Measurements from ENCODE around the gene SAP30L. TPM values are rescaled to one million over a fixed set of nuclear protein-coding genes. Genes with fewer than 3 reads are reported as not detected.

Gene SAP30L
- total and polyA plus RNA-seq, 4 donors = 18.2 to 35.4 (median 30.0) TPM

- 4% methylated on average over 30 of the region's 30 CpGs for WGBS, 2 donors
- peak overlapping the region; percentile 13 to 42 for H3K9ac ChIP-seq (ENCODE audit: insufficient read depth in 1 of 2, low read length in 2 of 2)
- peaks cover 3 to 22% (median 8%) of the 10 kb centered on the region in 5 donors for H3K4me1 ChIP-seq (ENCODE audit: control insufficient read depth in 5 of 5, insufficient read depth in 5 of 5, low read length in 5 of 5)
- no peak for ATAC-seq (ENCODE audit: insufficient read depth, low FRiP score)
- DNase-seq = peak in 2 of 3 donors; percentile 4 to 6
- H3K9me3 ChIP-seq (ENCODE audit: control insufficient read depth in 4 of 4, insufficient read depth in 3 of 4, low read length in 3 of 4) = no peaks in the 10 kb centered on the region
- H3K27ac ChIP-seq (ENCODE audit: low read depth in 1 of 2, low read length in 1 of 2) = peak overlapping the region; percentile 38 to 83
- no peak for TF ChIP-seq CTCF (IDR thresholded peaks at IDR 0.05; ENCODE audit: control extremely low read depth, extremely low read depth)
- H3K27me3 ChIP-seq (ENCODE audit: control insufficient read depth in 3 of 3, insufficient read depth in 3 of 3, low read length in 2 of 3) = no peaks in the 10 kb centered on the region
- peak overlapping the region; percentile 77 for H3K4me3 ChIP-seq
- peaks cover 0 to 25% (median 11%) of the 10 kb centered on the region in 4 donors for H3K36me3 ChIP-seq (ENCODE audit: control insufficient read depth in 4 of 4, insufficient read depth in 4 of 4, low read length in 4 of 4)
Measured at GRCh38 chr5:154444556-154445421, 1.0 kb upstream of the SAP30L start.

DNA sequence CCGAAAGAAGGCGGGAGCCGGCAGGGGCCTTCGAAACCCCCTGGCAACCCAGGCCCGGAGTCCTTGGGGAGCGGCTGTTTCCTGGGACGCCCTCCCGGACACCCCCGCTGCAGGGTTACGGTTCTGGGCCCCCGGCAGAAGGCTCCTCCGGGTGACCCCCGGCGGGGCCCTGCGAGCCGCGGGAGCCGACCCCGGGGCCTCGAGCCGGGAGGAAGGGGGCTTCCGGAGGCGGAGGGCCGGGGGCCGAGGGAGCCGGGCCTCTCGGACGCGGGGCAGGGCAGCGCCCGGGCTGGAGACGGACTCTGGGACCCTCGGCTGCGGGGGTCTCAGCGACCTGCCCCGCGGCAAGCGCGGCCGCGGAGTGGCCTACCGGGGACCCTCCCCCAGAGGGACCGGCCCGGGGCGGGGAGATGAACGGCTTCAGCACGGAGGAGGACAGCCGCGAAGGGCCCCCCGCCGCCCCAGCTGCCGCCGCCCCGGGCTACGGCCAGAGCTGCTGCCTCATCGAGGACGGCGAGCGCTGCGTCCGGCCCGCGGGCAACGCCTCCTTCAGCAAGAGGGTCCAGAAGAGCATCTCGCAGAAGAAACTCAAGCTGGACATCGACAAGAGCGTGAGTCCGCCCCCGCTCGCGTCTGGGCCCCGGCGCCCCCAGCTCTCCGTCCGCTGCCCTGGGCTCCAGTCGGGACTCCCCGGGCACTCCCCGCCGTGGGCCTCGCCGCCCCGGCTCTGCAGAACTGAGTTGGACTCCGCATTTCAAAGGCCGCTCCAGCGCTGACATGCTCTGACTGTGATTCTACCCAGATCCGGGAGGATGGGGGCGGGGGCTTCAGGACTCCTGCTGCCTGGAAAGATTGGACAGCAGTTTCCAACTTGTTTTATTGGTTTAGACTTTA is 645 bp downstream of the SAP30L start:
- peak overlapping the region; percentile 78 to 95 for H3K27ac ChIP-seq (ENCODE audit: low read depth in 1 of 2, low read length in 1 of 2)
- no peak for ATAC-seq (ENCODE audit: insufficient read depth, low FRiP score)
- H3K27me3 ChIP-seq (ENCODE audit: control insufficient read depth in 3 of 3, insufficient read depth in 3 of 3, low read length in 2 of 3) = no peaks in the 10 kb centered on the region
- peaks cover 3 to 22% (median 8%) of the 10 kb centered on the region in 4 donors for H3K36me3 ChIP-seq (ENCODE audit: control insufficient read depth in 4 of 4, insufficient read depth in 4 of 4, low read length in 4 of 4)
- peak; percentile 74 to 81 (median 75) for DNase-seq
- 1% methylated on average over 77 to 87 of the region's 87 CpGs for WGBS, 2 donors
- TF ChIP-seq CTCF (IDR thresholded peaks at IDR 0.05; ENCODE audit: control extremely low read depth, extremely low read depth) = no peak
- H3K4me1 ChIP-seq (ENCODE audit: control insufficient read depth in 5 of 5, insufficient read depth in 5 of 5, low read length in 5 of 5) = peaks cover 3 to 22% (median 8%) of the 10 kb centered on the region in 5 donors
- H3K9me3 ChIP-seq (ENCODE audit: control insufficient read depth in 4 of 4, insufficient read depth in 3 of 4, low read length in 3 of 4) = no peaks in the 10 kb centered on the region
- peak overlapping the region in 1 of 2 donors; percentile 74 for H3K9ac ChIP-seq (ENCODE audit: insufficient read depth in 1 of 2, low read length in 2 of 2)
- H3K4me3 ChIP-seq = peak overlapping the region; percentile 79

GRCh38 chr5:154447089-154447725 is 1.4 kb downstream of the SAP30L start:
- no peak for TF ChIP-seq CTCF (IDR thresholded peaks at IDR 0.05; ENCODE audit: control extremely low read depth, extremely low read depth)
- Histone ChIP-seq H3K4me1 (ENCODE audit: control insufficient read depth in 5 of 5, insufficient read depth in 5 of 5, low read length in 5 of 5) (peaks cover 3 to 22% (median 8%) of the 10 kb centered on the region in 5 donors), H3K9me3 (ENCODE audit: control insufficient read depth in 4 of 4, insufficient read depth in 3 of 4, low read length in 3 of 4) (no peaks in the 10 kb centered on the region), H3K27me3 (ENCODE audit: control insufficient read depth in 3 of 3, insufficient read depth in 3 of 3, low read length in 2 of 3) (no peaks in the 10 kb centered on the region), H3K9ac (ENCODE audit: insufficient read depth in 1 of 2, low read length in 2 of 2) (peak overlapping the region in 1 of 2 donors; percentile 74), H3K36me3 (ENCODE audit: control insufficient read depth in 4 of 4, insufficient read depth in 4 of 4, low read length in 4 of 4) (peaks cover 6 to 19% (median 8%) of the 10 kb centered on the region in 4 donors), H3K4me3 (peak overlapping the region; percentile 79), H3K27ac (ENCODE audit: low read depth in 1 of 2, low read length in 1 of 2) (peak overlapping the region in 1 of 2 donors; percentile 34)
- WGBS, 2 donors = 10 to 11% methylated on average over 10 of the region's 10 CpGs
- ATAC-seq (ENCODE audit: insufficient read depth, low FRiP score) (no peak), DNase-seq (no peak)
